Panc1 (cell line): ENCODE data around the gene PTPRF. TPM values are rescaled to one million over a fixed set of nuclear protein-coding genes. Genes with fewer than 3 reads are reported as not detected.

Experiments used
- ATAC-seq: fragments of 200-7000 bp; cut with Tn5 transposase; 2 replicates; pipeline ENCODE4 v1.9.1; 2020; ENCODE audit warnings: mild to moderate bottlenecking, moderate library complexity
- BruUV-seq: library from RNA; stranded (reverse); fragments of 400-500 nt; replicated peaks from 2 replicates; lab custom pipeline; 2021; lab: Mats Ljungman, UMichigan
- CTCF ChIA-PET: fragments of 300-600 bp; sonication (Branson Sonifier 250); formaldehyde crosslinking; loops from one replicate; lab custom pipeline; 2022; ENCODE audit warnings: antibody characterized with exemption; lab: Charles Lee
- POLR2A ChIA-PET: fragments of 300-600 bp; sonication (Branson Sonifier 250); formaldehyde crosslinking; loops from one replicate; lab custom pipeline; 2022; ENCODE audit warnings: antibody characterized with exemption; lab: Charles Lee
- DNase-seq: peaks from one replicate; pipeline ENCODE4 v3.0.0-alpha.2; 2010; ENCODE audit warnings: low read depth, low spot score
- H3K27ac ChIP-seq: 2 replicates; pipeline ENCODE4 v1.5.1; 2011; ENCODE audit warnings: mild to moderate bottlenecking, low read length, inconsistent platforms
- H3K27me3 ChIP-seq: fragments of 200-500 bp; sonication (Bioruptor generic); 2 replicates; pipeline ENCODE4 v1.6.0; 2014; ENCODE audit warnings: low read length, inconsistent platforms; ENCODE audit not compliant: control insufficient read depth, insufficient read depth
- H3K36me3 ChIP-seq: fragments of 200-500 bp; sonication (Bioruptor generic); 2 replicates; pipeline ENCODE4 v1.5.1; 2014; ENCODE audit warnings: inconsistent platforms, mild to moderate bottlenecking, low read length, moderate library complexity; ENCODE audit not compliant: control insufficient read depth, insufficient read depth
- H3K4me1 ChIP-seq: 2 replicates; pipeline ENCODE4 v1.5.1; 2011; ENCODE audit warnings: inconsistent platforms, mild to moderate bottlenecking, low read length, moderate library complexity; ENCODE audit not compliant: control insufficient read depth, insufficient read depth
- H3K4me3 ChIP-seq, 2 experiments: 2 replicates each; pipeline ENCODE4 v1.5.1; 2011 to 2012; ENCODE audit warnings: low read depth in 2 of 2, low read length in 2 of 2, mild to moderate bottlenecking in 2 of 2, inconsistent platforms in 1 of 2, moderate library complexity in 1 of 2
- H3K9me3 ChIP-seq: fragments of 200-500 bp; sonication (Bioruptor generic); 2 replicates; pipeline ENCODE4 v1.5.1; 2014; ENCODE audit warnings: low read depth, mild to moderate bottlenecking, inconsistent platforms, low read length, moderate library complexity; ENCODE audit not compliant: control insufficient read depth, insufficient read depth
- POLR2AphosphoS5 ChIP-seq: IDR thresholded peaks from 2 replicates; pipeline ENCODE4 v1.6.1; 2012; ENCODE audit warnings: mild to moderate bottlenecking, low read depth, low read length, moderate library complexity
- SIN3A ChIP-seq: IDR thresholded peaks from 2 replicates; pipeline ENCODE4 v1.6.1; 2012; ENCODE audit warnings: low read depth, mild to moderate bottlenecking, low read length, moderate library complexity, borderline replicate concordance; ENCODE audit not compliant: insufficient read depth
- TCF7L2 ChIP-seq: IDR thresholded peaks from 2 replicates; pipeline ENCODE4 v1.6.1; 2011; ENCODE audit warnings: mild to moderate bottlenecking, low read depth, low read length, inconsistent platforms
- in situ Hi-C: cut with HindIII; loops from 2 replicates; pipeline ENCODE4 v1.10.0; 2016; ENCODE audit warnings: low sequenced_read_pairs, low pct_unique_long_range_greater_than_20kb
- intact Hi-C: fragments of 100-400 bp; cut with micrococcal nuclease; formaldehyde crosslinking; loops from one replicate; pipeline ENCODE4 v1.10.0; 2022; ENCODE audit not compliant: unreplicated experiment
- total RNA-seq: library from RNA; stranded (reverse); gene quantifications from one replicate; pipeline ENCODE4 v1.2.1, GENCODE V29; 2021; ENCODE audit not compliant: unreplicated experiment
- TF ChIP-seq, protein P1 (sequence below): fragments of 450-650 bp; IDR thresholded peaks from 2 replicates; pipeline ENCODE4 v1.5.1; 2017; ENCODE audit warnings: mild to moderate bottlenecking
- TF ChIP-seq, protein P2 (sequence below), 2 experiments: IDR thresholded peaks; 2 replicates each; pipeline ENCODE4 v1.6.1; 2011 to 2012; ENCODE audit warnings: low read depth in 2 of 2, control low read depth in 1 of 2, low read length in 1 of 2, mild to moderate bottlenecking in 1 of 2, moderate library complexity in 1 of 2; ENCODE audit not compliant: insufficient read depth in 1 of 2

PTPRF gene
- total RNA-seq, 1 experiment from 2014 or later: 77.5 TPM

DNA sequence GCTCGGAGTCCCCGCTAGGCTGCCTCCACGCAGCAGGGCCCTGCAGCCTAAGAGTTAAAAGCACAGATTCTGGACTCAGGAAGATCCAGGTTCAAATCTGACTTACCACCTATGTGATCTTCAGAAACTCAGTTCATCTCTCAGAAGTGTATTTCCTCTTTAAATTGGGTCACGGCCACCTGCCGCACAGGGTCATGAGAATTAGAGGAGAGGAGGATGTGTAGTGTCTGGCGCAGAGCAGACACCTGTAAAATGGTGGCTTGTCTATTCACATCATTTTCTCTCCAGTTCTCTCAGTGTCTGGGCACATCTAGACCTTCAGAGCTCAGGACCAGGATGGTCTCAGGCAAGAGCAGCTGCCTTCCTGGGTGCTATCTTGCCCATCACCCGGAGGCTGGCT is 45.8 kb downstream of the PTPRF start:
- no peaks in the 10 kb centered on the region for H3K4me1 ChIP-seq
- no peak overlapping the region for H3K27ac ChIP-seq
- intact Hi-C loops (no loop called here), in situ Hi-C loops (no loop called here)
- no TSS peak for BruUV-seq
- ChIA-PET POLR2A (no interaction called here), CTCF (no interaction called here)
- ATAC-seq (no peak), DNase-seq (no peak)
- TF ChIP-seq, protein P1, sequence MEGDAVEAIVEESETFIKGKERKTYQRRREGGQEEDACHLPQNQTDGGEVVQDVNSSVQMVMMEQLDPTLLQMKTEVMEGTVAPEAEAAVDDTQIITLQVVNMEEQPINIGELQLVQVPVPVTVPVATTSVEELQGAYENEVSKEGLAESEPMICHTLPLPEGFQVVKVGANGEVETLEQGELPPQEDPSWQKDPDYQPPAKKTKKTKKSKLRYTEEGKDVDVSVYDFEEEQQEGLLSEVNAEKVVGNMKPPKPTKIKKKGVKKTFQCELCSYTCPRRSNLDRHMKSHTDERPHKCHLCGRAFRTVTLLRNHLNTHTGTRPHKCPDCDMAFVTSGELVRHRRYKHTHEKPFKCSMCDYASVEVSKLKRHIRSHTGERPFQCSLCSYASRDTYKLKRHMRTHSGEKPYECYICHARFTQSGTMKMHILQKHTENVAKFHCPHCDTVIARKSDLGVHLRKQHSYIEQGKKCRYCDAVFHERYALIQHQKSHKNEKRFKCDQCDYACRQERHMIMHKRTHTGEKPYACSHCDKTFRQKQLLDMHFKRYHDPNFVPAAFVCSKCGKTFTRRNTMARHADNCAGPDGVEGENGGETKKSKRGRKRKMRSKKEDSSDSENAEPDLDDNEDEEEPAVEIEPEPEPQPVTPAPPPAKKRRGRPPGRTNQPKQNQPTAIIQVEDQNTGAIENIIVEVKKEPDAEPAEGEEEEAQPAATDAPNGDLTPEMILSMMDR: no peak
- TF ChIP-seq TCF7L2: no peak
- TF ChIP-seq SIN3A: no peak
- TF ChIP-seq, protein P2, sequence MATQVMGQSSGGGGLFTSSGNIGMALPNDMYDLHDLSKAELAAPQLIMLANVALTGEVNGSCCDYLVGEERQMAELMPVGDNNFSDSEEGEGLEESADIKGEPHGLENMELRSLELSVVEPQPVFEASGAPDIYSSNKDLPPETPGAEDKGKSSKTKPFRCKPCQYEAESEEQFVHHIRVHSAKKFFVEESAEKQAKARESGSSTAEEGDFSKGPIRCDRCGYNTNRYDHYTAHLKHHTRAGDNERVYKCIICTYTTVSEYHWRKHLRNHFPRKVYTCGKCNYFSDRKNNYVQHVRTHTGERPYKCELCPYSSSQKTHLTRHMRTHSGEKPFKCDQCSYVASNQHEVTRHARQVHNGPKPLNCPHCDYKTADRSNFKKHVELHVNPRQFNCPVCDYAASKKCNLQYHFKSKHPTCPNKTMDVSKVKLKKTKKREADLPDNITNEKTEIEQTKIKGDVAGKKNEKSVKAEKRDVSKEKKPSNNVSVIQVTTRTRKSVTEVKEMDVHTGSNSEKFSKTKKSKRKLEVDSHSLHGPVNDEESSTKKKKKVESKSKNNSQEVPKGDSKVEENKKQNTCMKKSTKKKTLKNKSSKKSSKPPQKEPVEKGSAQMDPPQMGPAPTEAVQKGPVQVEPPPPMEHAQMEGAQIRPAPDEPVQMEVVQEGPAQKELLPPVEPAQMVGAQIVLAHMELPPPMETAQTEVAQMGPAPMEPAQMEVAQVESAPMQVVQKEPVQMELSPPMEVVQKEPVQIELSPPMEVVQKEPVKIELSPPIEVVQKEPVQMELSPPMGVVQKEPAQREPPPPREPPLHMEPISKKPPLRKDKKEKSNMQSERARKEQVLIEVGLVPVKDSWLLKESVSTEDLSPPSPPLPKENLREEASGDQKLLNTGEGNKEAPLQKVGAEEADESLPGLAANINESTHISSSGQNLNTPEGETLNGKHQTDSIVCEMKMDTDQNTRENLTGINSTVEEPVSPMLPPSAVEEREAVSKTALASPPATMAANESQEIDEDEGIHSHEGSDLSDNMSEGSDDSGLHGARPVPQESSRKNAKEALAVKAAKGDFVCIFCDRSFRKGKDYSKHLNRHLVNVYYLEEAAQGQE (IDR thresholded peaks at IDR 0.05; ENCODE audit: insufficient read depth in 1 of 2, low read depth in 2 of 2, low read length in 1 of 2): no peak
- TF ChIP-seq POLR2AphosphoS5: no peak
- no peaks in the 10 kb centered on the region for H3K36me3 ChIP-seq
- H3K4me3 ChIP-seq: no peak overlapping the region
- no peaks in the 10 kb centered on the region for H3K9me3 ChIP-seq
- no peaks in the 10 kb centered on the region for H3K27me3 ChIP-seq

DNA sequence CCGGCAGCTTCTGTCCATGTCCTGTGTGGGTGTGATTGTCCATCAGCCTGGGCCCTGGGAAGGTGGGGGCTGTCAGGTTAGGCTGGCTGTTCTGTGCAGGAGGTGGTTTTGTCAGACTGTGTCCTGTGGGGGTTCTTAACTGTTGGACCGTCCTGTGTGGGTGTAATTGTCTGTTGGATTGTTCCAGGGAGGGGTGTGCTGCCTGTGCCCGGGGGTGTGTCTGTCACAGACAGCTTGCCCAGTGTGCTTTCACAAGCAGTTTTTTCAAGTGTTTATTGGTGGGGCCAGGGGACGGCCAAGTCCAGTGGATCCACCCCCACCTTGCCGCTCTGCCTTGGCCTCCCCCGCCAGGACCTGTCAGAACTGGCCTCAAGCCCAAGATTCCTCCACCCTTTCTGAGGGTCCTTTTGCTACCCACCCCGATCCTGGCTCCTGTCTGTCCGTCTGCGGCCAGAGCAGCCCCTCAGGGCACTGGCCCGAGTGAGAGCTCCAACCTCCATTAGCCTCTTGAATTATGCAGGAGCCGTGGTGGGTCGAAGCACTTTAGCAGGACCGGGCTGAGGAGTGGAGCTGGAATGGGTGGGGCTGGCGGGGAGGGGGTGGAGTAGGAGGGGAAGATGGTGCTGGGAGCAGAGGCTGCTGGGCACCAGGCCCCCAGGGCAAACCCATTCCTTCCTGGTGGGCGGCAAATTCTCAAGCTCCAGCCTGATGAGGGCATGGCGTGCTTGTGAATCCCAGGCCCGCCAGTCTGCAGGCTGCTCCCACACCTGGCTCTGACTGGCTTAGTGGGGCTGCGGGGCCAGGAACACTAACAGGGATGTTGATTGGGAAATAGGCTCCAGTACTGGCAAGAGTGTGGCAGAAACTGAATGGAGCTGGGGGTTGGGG is 47.2 kb downstream of the PTPRF start:
- ChIA-PET POLR2A (no interaction called here), CTCF (no interaction called here)
- Histone ChIP-seq H3K36me3 (no peaks in the 10 kb centered on the region), H3K27ac (no peak overlapping the region), H3K4me3 (no peak overlapping the region), H3K9me3 (no peaks in the 10 kb centered on the region), H3K4me1 (no peaks in the 10 kb centered on the region), H3K27me3 (no peaks in the 10 kb centered on the region)
- ATAC-seq (no peak), DNase-seq (no peak)
- BruUV-seq: no TSS peak
- in situ Hi-C loops (no loop called here), intact Hi-C loops (no loop called here)
- TF ChIP-seq, protein P2 (IDR thresholded peaks at IDR 0.05; ENCODE audit: insufficient read depth in 1 of 2, low read depth in 2 of 2, low read length in 1 of 2): no peak
- TF ChIP-seq TCF7L2 (no peak), POLR2AphosphoS5 (no peak), SIN3A (no peak)
- TF ChIP-seq, protein P1: no peak
